Measurements from ENCODE around the gene CES2.

Gene CES2

DNA sequence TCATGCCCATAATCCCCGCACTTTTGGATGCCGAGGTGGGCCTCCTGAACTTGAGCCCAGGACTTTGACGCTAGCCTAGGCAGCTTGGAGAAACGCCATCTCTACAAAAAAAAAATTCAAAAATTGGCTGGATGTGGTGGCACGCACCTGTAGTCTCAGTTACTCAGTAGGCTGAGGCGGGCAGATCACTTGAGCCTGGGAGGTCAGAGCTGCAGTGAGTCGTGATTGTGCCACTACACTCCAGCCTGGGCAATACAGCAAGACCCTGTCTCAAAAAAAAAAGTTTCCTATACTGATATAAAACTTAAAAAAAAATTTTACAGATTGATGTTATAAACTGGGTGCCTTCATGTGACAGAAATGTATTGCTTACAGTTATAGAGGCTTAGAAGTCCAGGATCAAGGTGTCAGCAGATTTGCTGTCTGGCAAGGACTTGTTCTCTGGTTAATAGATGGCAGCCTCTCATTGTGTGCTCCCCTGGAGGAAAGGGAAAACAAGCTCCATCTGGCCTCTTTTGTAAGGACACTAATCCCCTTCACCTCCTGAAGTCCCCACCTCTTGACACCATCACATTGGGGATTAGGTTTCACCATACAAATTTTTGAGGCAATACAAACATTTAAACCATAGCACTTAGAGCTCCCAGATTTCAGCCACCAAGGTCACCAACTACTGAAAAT is 17.3 kb downstream of the CES2 start:
- ATAC-seq = no peak
- TF ChIP-seq ISL1 (CRISPR knock-in tag; IDR thresholded peaks at IDR 0.05) = no peak
- no peak for TF ChIP-seq ARNTL (CRISPR knock-in tag; IDR thresholded peaks at IDR 0.05; ENCODE audit: borderline replicate concordance, low read depth)
- TF ChIP-seq CSDC2 (CRISPR knock-in tag; IDR thresholded peaks at IDR 0.05) = no peak
- TF ChIP-seq, protein P1, sequence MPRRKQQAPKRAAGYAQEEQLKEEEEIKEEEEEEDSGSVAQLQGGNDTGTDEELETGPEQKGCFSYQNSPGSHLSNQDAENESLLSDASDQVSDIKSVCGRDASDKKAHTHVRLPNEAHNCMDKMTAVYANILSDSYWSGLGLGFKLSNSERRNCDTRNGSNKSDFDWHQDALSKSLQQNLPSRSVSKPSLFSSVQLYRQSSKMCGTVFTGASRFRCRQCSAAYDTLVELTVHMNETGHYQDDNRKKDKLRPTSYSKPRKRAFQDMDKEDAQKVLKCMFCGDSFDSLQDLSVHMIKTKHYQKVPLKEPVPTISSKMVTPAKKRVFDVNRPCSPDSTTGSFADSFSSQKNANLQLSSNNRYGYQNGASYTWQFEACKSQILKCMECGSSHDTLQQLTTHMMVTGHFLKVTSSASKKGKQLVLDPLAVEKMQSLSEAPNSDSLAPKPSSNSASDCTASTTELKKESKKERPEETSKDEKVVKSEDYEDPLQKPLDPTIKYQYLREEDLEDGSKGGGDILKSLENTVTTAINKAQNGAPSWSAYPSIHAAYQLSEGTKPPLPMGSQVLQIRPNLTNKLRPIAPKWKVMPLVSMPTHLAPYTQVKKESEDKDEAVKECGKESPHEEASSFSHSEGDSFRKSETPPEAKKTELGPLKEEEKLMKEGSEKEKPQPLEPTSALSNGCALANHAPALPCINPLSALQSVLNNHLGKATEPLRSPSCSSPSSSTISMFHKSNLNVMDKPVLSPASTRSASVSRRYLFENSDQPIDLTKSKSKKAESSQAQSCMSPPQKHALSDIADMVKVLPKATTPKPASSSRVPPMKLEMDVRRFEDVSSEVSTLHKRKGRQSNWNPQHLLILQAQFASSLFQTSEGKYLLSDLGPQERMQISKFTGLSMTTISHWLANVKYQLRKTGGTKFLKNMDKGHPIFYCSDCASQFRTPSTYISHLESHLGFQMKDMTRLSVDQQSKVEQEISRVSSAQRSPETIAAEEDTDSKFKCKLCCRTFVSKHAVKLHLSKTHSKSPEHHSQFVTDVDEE (CRISPR knock-in tag; IDR thresholded peaks at IDR 0.05) = no peak
- no peak for TF ChIP-seq GLIS3 (CRISPR knock-in tag; IDR thresholded peaks at IDR 0.05)
- TF ChIP-seq RARB (CRISPR knock-in tag; IDR thresholded peaks at IDR 0.05) = no peak
- no peak for TF ChIP-seq ZC3H10 (CRISPR knock-in tag; IDR thresholded peaks at IDR 0.05)
- no peak for TF ChIP-seq ZNF70 (CRISPR knock-in tag; IDR thresholded peaks at IDR 0.05)
- no peak for TF ChIP-seq ESRRG (CRISPR knock-in tag; IDR thresholded peaks at IDR 0.05)
- TF ChIP-seq, protein P2, sequence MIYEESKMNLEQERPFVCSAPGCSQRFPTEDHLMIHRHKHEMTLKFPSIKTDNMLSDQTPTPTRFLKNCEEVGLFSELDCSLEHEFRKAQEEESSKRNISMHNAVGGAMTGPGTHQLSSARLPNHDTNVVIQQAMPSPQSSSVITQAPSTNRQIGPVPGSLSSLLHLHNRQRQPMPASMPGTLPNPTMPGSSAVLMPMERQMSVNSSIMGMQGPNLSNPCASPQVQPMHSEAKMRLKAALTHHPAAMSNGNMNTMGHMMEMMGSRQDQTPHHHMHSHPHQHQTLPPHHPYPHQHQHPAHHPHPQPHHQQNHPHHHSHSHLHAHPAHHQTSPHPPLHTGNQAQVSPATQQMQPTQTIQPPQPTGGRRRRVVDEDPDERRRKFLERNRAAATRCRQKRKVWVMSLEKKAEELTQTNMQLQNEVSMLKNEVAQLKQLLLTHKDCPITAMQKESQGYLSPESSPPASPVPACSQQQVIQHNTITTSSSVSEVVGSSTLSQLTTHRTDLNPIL (CRISPR knock-in tag; IDR thresholded peaks at IDR 0.05; ENCODE audit: low read depth) = no peak
- TF ChIP-seq ZNF565 (CRISPR knock-in tag; conservative IDR thresholded peaks at IDR 0.05; ENCODE audit: low read depth) = no peak
- TF ChIP-seq ZFP30 (CRISPR knock-in tag; IDR thresholded peaks at IDR 0.05) = no peak
- TF ChIP-seq SNAI2 (CRISPR knock-in tag; IDR thresholded peaks at IDR 0.05) = no peak

DNA sequence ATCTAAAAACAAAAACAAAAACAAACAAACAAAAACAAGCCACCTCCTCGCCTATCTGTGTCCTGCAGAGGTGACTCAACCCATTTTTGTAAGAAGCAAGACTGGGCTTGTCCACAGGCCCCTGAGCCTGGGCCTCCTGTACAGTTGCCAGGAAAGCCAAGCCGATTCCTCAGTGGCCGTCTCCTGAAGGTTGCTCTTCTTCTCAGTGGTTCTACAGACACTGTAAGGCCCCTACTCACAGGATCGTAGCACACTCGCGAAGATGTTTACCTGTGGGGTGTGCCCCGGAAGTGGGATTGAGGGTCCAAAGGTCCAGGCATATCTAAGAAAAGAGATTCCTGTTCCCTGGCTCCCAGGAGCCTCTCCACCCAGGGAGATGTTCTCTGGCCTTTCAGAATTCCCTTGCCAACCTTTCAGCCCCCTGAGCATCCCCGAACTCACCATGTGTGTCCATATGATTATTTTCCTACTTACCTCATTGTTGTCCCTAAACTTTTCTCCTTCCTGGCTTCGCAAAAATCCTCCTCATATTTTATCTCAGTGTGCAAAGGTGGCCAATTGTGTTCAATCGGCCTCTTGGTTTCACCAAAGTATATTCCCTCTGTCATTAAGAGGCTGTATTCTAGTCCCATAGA is 18.3 kb downstream of the CES2 start:
- TF ChIP-seq ZFP3 (CRISPR knock-in tag; IDR thresholded peaks at IDR 0.05) = no peak
- no peak for TF ChIP-seq TOX (CRISPR knock-in tag; IDR thresholded peaks at IDR 0.05; ENCODE audit: borderline replicate concordance)
- TF ChIP-seq, protein P1 (CRISPR knock-in tag; IDR thresholded peaks at IDR 0.05) = no peak
- TF ChIP-seq, protein P3, sequence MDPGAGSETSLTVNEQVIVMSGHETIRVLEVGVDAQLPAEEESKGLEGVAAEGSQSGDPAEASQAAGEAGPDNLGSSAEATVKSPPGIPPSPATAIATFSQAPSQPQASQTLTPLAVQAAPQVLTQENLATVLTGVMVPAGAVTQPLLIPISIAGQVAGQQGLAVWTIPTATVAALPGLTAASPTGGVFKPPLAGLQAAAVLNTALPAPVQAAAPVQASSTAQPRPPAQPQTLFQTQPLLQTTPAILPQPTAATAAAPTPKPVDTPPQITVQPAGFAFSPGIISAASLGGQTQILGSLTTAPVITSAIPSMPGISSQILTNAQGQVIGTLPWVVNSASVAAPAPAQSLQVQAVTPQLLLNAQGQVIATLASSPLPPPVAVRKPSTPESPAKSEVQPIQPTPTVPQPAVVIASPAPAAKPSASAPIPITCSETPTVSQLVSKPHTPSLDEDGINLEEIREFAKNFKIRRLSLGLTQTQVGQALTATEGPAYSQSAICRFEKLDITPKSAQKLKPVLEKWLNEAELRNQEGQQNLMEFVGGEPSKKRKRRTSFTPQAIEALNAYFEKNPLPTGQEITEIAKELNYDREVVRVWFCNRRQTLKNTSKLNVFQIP (CRISPR knock-in tag; IDR thresholded peaks at IDR 0.05; ENCODE audit: borderline replicate concordance, low read depth) = no peak
- TF ChIP-seq ZNF8 (CRISPR knock-in tag; IDR thresholded peaks at IDR 0.05) = no peak
- no peak for TF ChIP-seq SNAI2 (CRISPR knock-in tag; IDR thresholded peaks at IDR 0.05)
- TF ChIP-seq, protein P2 (CRISPR knock-in tag; IDR thresholded peaks at IDR 0.05; ENCODE audit: low read depth) = no peak
- TF ChIP-seq PPARA (CRISPR knock-in tag; IDR thresholded peaks at IDR 0.05; ENCODE audit: borderline replicate concordance) = no peak
- TF ChIP-seq TCF4 (CRISPR knock-in tag; IDR thresholded peaks at IDR 0.05; ENCODE audit: borderline replicate concordance) = no peak
- TF ChIP-seq, protein P4, sequence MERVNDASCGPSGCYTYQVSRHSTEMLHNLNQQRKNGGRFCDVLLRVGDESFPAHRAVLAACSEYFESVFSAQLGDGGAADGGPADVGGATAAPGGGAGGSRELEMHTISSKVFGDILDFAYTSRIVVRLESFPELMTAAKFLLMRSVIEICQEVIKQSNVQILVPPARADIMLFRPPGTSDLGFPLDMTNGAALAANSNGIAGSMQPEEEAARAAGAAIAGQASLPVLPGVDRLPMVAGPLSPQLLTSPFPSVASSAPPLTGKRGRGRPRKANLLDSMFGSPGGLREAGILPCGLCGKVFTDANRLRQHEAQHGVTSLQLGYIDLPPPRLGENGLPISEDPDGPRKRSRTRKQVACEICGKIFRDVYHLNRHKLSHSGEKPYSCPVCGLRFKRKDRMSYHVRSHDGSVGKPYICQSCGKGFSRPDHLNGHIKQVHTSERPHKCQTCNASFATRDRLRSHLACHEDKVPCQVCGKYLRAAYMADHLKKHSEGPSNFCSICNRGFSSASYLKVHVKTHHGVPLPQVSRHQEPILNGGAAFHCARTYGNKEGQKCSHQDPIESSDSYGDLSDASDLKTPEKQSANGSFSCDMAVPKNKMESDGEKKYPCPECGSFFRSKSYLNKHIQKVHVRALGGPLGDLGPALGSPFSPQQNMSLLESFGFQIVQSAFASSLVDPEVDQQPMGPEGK (CRISPR knock-in tag; IDR thresholded peaks at IDR 0.05; ENCODE audit: borderline replicate concordance) = no peak
- TF ChIP-seq GLIS3 (CRISPR knock-in tag; IDR thresholded peaks at IDR 0.05) = no peak
- no peak for TF ChIP-seq RARB (CRISPR knock-in tag; IDR thresholded peaks at IDR 0.05)
- no peak for TF ChIP-seq BACH2 (CRISPR knock-in tag; IDR thresholded peaks at IDR 0.05; ENCODE audit: borderline replicate concordance)
- no peak for TF ChIP-seq ISL1 (CRISPR knock-in tag; IDR thresholded peaks at IDR 0.05)
- TF ChIP-seq ESRRG (CRISPR knock-in tag; IDR thresholded peaks at IDR 0.05) = no peak
- TF ChIP-seq ZC3H10 (CRISPR knock-in tag; IDR thresholded peaks at IDR 0.05) = no peak
- no peak for TF ChIP-seq ZNF70 (CRISPR knock-in tag; IDR thresholded peaks at IDR 0.05)
- ATAC-seq = peak; percentile 34

Data from SK-N-SH treated with all-trans-retinoic acid at 6 μM for 48 hours (cell line).